NCI-H82 treated with DMSO at 0.1 percent for 48 hours (cell line): ENCODE results near the gene UAP1L1.

Source experiments
- DNase-seq: peaks from one replicate; lab custom pipeline; 2025; ENCODE audit not compliant: unreplicated experiment; lab: John Stamatoyannopoulos, UW

Gene UAP1L1

GRCh38 chr9:137096785-137097546 is 19.6 kb downstream of the UAP1L1 start:
- no peak for DNase-seq

DNA sequence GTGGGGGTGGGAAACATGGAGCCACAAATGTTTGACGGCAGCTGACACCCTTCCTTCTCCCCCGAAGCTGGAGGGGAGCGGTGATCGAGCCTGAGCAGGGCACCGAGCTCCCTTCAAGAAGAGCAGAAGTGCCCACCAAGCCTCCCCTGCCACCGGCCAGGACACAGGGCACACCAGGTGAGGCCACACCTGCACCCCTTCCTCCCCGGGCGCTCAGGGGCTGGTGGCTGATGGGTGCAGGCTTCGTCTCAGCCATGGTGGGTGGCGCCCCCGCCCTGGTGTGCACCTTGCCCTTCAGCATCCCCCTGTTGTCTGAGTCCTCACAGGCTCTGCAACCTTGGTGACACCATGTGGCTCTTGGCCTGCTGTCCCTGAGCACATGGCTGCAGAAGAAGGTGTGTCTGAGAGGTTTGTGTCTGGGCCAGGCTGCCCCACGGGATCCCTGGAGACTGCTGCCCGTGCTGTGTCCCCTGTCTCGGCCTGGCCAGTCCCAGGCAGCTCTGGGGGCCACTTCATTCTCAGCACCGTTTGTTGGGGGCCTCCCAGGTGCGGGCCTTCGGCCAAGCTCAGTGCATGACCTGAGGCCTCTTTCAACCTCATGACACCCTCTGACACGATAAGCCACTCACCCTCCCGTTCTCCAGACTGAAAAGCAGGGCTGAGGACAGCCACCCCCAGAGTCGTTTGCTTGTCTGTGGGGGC is 20.6 kb downstream of the UAP1L1 start:
- DNase-seq, result no peak

DNA sequence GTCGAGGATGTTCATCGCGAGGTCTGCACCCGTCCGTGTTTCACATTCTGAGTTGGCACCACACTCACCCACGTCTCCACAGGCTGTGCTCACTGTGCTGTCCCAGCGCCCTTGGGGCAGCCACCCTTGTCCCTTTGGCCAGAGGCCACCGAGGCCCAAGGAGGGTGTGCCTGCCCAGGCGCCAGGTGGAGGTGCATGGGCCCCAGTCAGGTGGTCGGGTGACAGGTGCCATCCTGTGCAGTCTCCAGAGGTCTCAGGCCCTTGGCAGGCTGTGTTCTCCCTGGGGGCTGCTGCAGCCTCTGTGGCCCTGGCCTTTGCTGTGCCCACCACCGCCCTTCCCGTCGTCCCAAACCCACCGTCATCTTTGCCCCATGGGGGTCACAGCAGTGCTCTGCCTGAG is 21.9 kb downstream of the UAP1L1 start:
- DNase-seq, result no peak

DNA sequence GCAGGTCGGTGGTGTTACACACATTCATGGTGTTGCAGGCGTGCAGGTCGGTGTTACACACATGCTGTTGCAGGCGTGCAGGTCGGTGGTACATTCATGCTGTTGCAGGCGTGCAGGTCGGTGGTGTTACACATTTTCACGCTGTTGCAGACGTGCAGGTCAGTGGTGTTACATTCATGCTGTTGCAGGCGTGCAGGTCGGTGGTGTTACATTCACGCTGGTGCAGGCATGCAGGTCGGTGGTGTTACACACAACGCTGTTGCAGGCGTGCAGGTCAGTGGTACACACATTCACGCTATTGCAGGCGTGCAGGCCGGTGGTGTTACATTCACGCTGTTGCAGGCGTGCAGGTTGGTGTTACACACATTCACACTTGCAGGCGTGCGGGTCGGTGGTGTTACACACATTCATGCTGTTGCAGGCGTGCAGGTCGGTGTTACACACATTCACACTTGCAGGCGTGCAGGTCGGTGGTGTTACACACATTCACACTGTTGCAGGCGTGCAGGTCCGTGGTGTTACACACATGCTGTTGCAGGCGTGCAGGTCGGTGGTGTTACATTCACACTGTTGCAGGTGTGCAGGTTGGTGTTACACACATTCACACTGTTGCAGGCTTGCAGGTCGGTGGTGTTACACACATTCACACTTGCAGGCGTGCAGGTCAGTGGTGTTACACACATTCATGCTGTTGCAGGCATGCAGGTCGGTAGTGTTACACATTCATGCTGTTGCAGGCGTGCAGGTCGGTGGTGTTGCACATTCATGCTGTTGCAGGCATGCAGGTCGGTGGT is 26.1 kb downstream of the UAP1L1 start:
- no peak for DNase-seq

- DNase-seq, result no peak
These were observed 28.7 kb downstream of the UAP1L1 start for GRCh38 chr9:137105814-137106661.

GRCh38 chr9:137106662-137107250 is 29.4 kb downstream of the UAP1L1 start:
- DNase-seq, result no peak

GRCh38 chr9:137107312-137107921 is 30.1 kb downstream of the UAP1L1 start:
- DNase-seq, result no peak

DNA sequence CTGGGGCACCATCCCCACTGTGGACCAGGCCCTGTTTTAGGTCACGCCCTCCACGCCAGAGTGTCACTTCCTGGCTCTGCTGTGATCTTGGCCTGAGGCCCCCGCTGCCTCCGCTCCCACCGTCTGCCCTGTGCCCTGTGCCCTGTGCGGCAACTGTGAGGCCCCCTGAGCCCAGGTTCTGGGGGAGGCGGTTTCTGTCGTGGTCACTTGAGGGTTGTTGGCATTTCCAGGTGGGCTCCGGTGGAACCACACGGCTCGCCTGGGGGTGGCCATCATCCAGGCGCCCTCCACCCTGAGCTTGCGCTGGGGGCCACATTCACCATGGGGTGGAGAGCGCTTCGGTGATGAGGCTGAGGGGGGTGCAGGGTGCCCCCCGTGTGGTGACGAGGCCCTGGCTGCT is 30.7 kb downstream of the UAP1L1 start:
- DNase-seq, result no peak

DNA sequence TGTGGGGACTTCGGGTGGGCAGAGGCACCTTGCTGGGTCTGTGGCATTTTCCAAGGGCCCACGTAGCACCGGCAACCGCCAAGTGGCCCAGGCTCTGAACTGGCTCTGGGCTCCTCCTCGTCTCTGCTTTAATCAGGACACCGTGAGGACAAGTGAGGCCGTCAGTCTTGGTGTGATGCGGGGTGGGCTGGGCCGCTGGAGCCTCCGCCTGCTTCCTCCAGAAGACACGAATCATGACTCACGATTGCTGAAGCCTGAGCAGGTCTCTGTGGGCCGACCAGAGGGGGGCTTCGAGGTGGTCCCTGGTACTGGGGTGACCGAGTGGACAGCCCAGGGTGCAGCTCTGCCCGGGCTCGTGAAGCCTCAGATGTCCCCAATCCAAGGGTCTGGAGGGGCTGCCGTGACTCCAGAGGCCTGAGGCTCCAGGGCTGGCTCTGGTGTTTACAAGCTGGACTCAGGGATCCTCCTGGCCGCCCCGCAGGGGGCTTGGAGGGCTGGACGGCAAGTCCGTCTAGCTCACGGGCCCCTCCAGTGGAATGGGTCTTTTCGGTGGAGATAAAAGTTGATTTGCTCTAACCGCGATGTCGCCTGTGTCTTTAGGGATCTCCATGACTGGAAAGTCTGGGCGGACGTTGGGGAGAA is 31.4 kb downstream of the UAP1L1 start:
- DNase-seq, result no peak

- DNase-seq, result no peak
These were observed 32.2 kb downstream of the UAP1L1 start for GRCh38 chr9:137109250-137110146.

- no peak for DNase-seq
These were observed 33.0 kb downstream of the UAP1L1 start for GRCh38 chr9:137110147-137110910.

DNA sequence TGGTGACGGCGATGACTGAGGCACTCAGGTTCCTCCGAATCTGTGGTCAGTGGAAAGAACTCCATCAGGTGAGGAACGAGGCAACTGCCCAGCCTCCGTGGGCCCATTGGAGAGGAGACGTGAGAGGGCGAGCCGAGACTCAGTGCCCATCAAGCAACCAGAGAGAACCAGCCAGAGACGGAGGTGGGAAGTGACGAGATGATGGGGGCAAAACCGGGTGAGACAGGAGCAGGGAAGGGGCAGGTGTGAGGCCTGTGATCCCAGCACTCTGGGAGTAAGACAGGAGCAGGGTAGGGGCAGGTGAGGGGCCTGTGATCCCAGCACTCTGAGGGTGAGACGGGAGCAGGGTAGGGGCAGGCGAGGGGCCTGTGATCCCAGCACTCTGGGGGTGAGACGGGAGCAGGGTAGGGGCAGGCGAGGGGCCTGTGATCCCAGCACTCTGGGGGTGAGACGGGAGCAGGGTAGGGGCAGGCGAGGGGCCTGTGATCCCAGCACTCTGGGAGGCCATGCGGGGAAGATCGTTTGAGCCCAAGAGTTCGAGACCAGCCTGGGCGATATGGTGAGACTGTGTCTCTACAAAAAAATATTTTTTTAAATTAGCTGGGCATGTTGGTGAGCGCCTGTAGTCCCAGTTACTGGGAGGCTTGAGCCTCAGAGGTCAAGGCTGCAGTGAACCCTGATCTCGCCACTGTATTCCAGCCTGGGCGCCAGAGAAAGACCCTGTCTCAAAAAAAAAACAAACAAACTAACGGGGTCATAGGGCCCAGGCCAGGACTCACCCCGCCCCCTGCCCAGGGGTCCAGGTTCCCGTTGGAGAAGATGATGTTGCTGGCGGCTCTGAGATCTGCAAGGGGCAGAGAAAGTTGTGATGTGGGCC is 33.8 kb downstream of the UAP1L1 start:
- no peak for DNase-seq

GRCh38 chr9:137111788-137112563 is 34.7 kb downstream of the UAP1L1 start:
- DNase-seq, result no peak

GRCh38 chr9:137112564-137113384 is 35.5 kb downstream of the UAP1L1 start:
- DNase-seq, result no peak
